PC-3 (cell line): ENCODE results near the gene RSKR. TPM values are rescaled to one million over a fixed set of nuclear protein-coding genes. Genes with fewer than 3 reads are reported as not detected.

Experiments
- ATAC-seq: fragments of 200-7000 bp; cut with Tn5 transposase; 2 replicates; pipeline ENCODE4 v1.9.1; 2020; ENCODE audit warnings: mild to moderate bottlenecking, moderate library complexity
- BruUV-seq: library from RNA; stranded (reverse); fragments of 400-500 nt; replicated peaks from 2 replicates; lab custom pipeline; 2021; lab: Mats Ljungman, UMichigan
- CTCF ChIA-PET: fragments of 300-600 bp; sonication (Branson Sonifier 250); formaldehyde crosslinking; loops from one replicate; lab custom pipeline; 2022; ENCODE audit warnings: antibody characterized with exemption; lab: Charles Lee
- POLR2A ChIA-PET: fragments of 300-600 bp; sonication (Branson Sonifier 250); formaldehyde crosslinking; loops from one replicate; lab custom pipeline; 2022; ENCODE audit warnings: antibody characterized with exemption; ENCODE audit not compliant: unreplicated experiment; lab: Charles Lee
- DNase-seq: peaks from one replicate; pipeline ENCODE4 v3.0.0-alpha.2; 2015
- H2AFZ ChIP-seq: fragments of 300-600 bp; sonication (generic); 2 replicates; pipeline ENCODE4 v1.6.0; 2016; ENCODE audit warnings: antibody characterized with exemption, low read length
- H3F3A ChIP-seq: fragments of 300-600 bp; sonication (generic); one replicate; pipeline ENCODE4 v1.6.0; 2017; ENCODE audit warnings: antibody characterized with exemption, low read length, control low read depth, mild to moderate bottlenecking; ENCODE audit not compliant: unreplicated experiment
- H3K27ac ChIP-seq: fragments of 300-600 bp; sonication (generic); 2 replicates; pipeline ENCODE4 v1.5.1; 2016; ENCODE audit warnings: mild to moderate bottlenecking, low read length
- H3K27me3 ChIP-seq: fragments of 300-600 bp; sonication (generic); 2 replicates; pipeline ENCODE4 v1.6.1; 2016; ENCODE audit warnings: low read length, mixed read lengths
- H3K36me3 ChIP-seq: fragments of 300-600 bp; sonication (generic); 2 replicates; pipeline ENCODE4 v1.6.1; 2016; ENCODE audit warnings: low read depth, mixed run types, low read length, mixed read lengths
- H3K4me1 ChIP-seq: fragments of 300-600 bp; sonication (generic); 2 replicates; pipeline ENCODE4 v1.5.1; 2016; ENCODE audit warnings: low read length; ENCODE audit not compliant: insufficient read depth
- H3K4me2 ChIP-seq: fragments of 300-600 bp; sonication (generic); 2 replicates; pipeline ENCODE4 v1.6.0; 2016; ENCODE audit warnings: low read length
- H3K4me3 ChIP-seq: fragments of 300-600 bp; sonication (generic); 2 replicates; pipeline ENCODE4 v1.5.1; 2016; ENCODE audit warnings: mild to moderate bottlenecking, low read length, mixed read lengths
- H3K79me2 ChIP-seq: fragments of 300-600 bp; sonication (generic); 2 replicates; pipeline ENCODE4 v1.6.1; 2017; ENCODE audit warnings: low read length, mixed read lengths
- H3K9ac ChIP-seq: fragments of 300-600 bp; sonication (generic); 2 replicates; pipeline ENCODE4 v1.6.0; 2016; ENCODE audit warnings: mild to moderate bottlenecking, low read length
- H3K9me2 ChIP-seq: fragments of 300-600 bp; sonication (generic); replicated peaks from 2 replicates; pipeline ENCODE4 v1.6.1; 2016; ENCODE audit warnings: mixed run types, low read length, mixed read lengths
- H3K9me3 ChIP-seq: fragments of 300-600 bp; sonication (generic); 2 replicates; pipeline ENCODE4 v1.6.1; 2016; ENCODE audit warnings: low read length, mixed read lengths
- H4K20me1 ChIP-seq: fragments of 300-600 bp; sonication (generic); 2 replicates; pipeline ENCODE4 v1.6.1; 2016; ENCODE audit warnings: low read length, mixed read lengths
- CTCF ChIP-seq: fragments of 300-600 bp; sonication (generic); conservative IDR thresholded peaks from 2 replicates; pipeline ENCODE4 v1.5.1; 2017; ENCODE audit warnings: antibody characterized with exemption, low read depth, mild to moderate bottlenecking, low read length
- EZH2 ChIP-seq: fragments of 300-600 bp; sonication (generic); IDR thresholded peaks from one replicate; pipeline ENCODE4 v1.6.1; 2017; ENCODE audit warnings: antibody characterized with exemption, mild to moderate bottlenecking, low read length; ENCODE audit not compliant: unreplicated experiment
- EZH2phosphoT487 ChIP-seq: fragments of 300-600 bp; sonication (generic); IDR thresholded peaks from 2 replicates; pipeline ENCODE4 v1.6.1; 2018; ENCODE audit warnings: mild to moderate bottlenecking, antibody characterized with exemption, low read length, borderline replicate concordance
- intact Hi-C: fragments of 100-400 bp; cut with micrococcal nuclease; formaldehyde crosslinking; loops from 2 replicates; pipeline ENCODE4 v1.9.0; 2023
- total RNA-seq: library from RNA; depleted of rRNA; stranded (reverse); fragments of >200 nt; gene quantifications from 2 replicates; pipeline ENCODE4 v1.2.3, GENCODE V29; 2014

Gene RSKR
- total RNA-seq, 1 experiment from 2014 or later, result 7.2 TPM

- ATAC-seq (no peak), DNase-seq (no peak)
- POLR2A ChIA-PET, result no interaction called here
- Histone ChIP-seq H4K20me1 (no peaks in the 10 kb centered on the region), H3K27ac (no peak overlapping the region), H3K27me3 (no peaks in the 10 kb centered on the region), H3K9me2 (no peaks in the 10 kb centered on the region), H3K9ac (no peak overlapping the region), H3K79me2 (no peaks in the 10 kb centered on the region), H3F3A (no peaks in the 10 kb centered on the region), H3K4me1 (no peaks in the 10 kb centered on the region), H2AFZ (no peak overlapping the region), H3K4me2 (no peak overlapping the region), H3K9me3 (no peaks in the 10 kb centered on the region), H3K36me3 (peaks cover 25% of the 10 kb centered on the region), H3K4me3 (no peak overlapping the region)
- TF ChIP-seq EZH2phosphoT487, result no peak
- TF ChIP-seq EZH2, result no peak
- no peak for TF ChIP-seq CTCF
- intact Hi-C loops, result no loop called here
- no TSS peak for BruUV-seq
- CTCF ChIA-PET, result no interaction called here
Measured at GRCh38 chr17:28626818-28627217, 12.8 kb upstream of the RSKR start.

DNA sequence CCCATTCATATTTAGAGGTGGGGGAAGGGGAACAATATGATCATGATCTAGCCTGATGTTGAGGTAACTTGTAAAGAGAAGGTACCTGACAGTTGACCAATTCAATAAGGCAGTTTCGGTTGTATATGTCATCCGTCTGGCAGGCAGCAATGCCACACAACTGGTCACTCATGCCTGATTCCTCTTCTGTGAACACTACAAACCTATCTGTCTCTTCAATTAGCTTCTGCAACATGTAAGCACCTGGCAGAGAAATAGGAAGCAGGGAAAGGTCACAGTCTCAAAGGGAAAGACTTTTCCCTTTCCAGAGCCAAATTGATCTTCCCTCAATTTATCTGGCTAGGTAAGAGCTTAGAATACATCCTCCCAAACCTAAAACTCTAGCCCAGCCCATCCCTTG lies 10.2 kb upstream of the RSKR start:
- H3K9ac ChIP-seq, result no peak overlapping the region
- DNase-seq (no peak), ATAC-seq (no peak)
- H3K9me2 ChIP-seq, result no peaks in the 10 kb centered on the region
- no peak for TF ChIP-seq CTCF
- TF ChIP-seq EZH2phosphoT487, result no peak
- TF ChIP-seq EZH2, result no peak
- H3K9me3 ChIP-seq, result no peaks in the 10 kb centered on the region
- POLR2A ChIA-PET, result no interaction called here
- peaks cover 34% of the 10 kb centered on the region for H3K36me3 ChIP-seq
- H3K4me2 ChIP-seq, result no peak overlapping the region
- H4K20me1 ChIP-seq, result no peaks in the 10 kb centered on the region
- no peaks in the 10 kb centered on the region for H3F3A ChIP-seq
- intact Hi-C loops, result no loop called here
- no peaks in the 10 kb centered on the region for H3K79me2 ChIP-seq
- no peak overlapping the region for H3K27ac ChIP-seq
- BruUV-seq, result no TSS peak
- CTCF ChIA-PET, result no interaction called here
- H3K4me1 ChIP-seq, result no peaks in the 10 kb centered on the region
- H3K4me3 ChIP-seq, result no peak overlapping the region
- no peaks in the 10 kb centered on the region for H3K27me3 ChIP-seq
- H2AFZ ChIP-seq, result no peak overlapping the region

GRCh38 chr17:28623696-28624095 lies 9.7 kb upstream of the RSKR start:
- no TSS peak for BruUV-seq
- ChIA-PET CTCF (no interaction called here), POLR2A (no interaction called here)
- no peak overlapping the region for H3K4me3 ChIP-seq
- no peaks in the 10 kb centered on the region for H3F3A ChIP-seq
- DNase-seq (no peak), ATAC-seq (no peak)
- no peak overlapping the region for H3K27ac ChIP-seq
- no peaks in the 10 kb centered on the region for H3K4me1 ChIP-seq
- no peak overlapping the region for H2AFZ ChIP-seq
- no peaks in the 10 kb centered on the region for H4K20me1 ChIP-seq
- H3K9me3 ChIP-seq, result no peaks in the 10 kb centered on the region
- H3K4me2 ChIP-seq, result no peak overlapping the region
- H3K9ac ChIP-seq, result no peak overlapping the region
- no peak for TF ChIP-seq EZH2
- no peak for TF ChIP-seq CTCF
- TF ChIP-seq EZH2phosphoT487, result no peak
- H3K27me3 ChIP-seq, result no peaks in the 10 kb centered on the region
- no peaks in the 10 kb centered on the region for H3K79me2 ChIP-seq
- intact Hi-C loops, result no loop called here
- H3K36me3 ChIP-seq, result peaks cover 38% of the 10 kb centered on the region
- H3K9me2 ChIP-seq, result no peaks in the 10 kb centered on the region
